Activated naive CD8-positive, alpha-beta T cell (primary cell): ENCODE data around the gene ADCY4.
A peak's percentile ranks its signal among the peaks of the same experiment; 100 is the strongest.

ENCODE experiments used
- H3K27ac Mint-ChIP-seq: one replicate; pipeline ENCODE4 v1.8.0; 2021; ENCODE audit warnings: mixed read lengths
- H3K27me3 Mint-ChIP-seq: one replicate; pipeline ENCODE4 v1.8.0; 2021; ENCODE audit warnings: mixed read lengths
- H3K36me3 Mint-ChIP-seq: one replicate; pipeline ENCODE4 v1.8.0; 2021; ENCODE audit warnings: mixed read lengths
- H3K4me1 Mint-ChIP-seq: one replicate; pipeline ENCODE4 v1.8.0; 2021; ENCODE audit warnings: low read depth, mixed read lengths
- H3K4me3 Mint-ChIP-seq: one replicate; pipeline ENCODE4 v1.8.0; 2021; ENCODE audit warnings: mild to moderate bottlenecking, mixed read lengths
- H3K9me3 Mint-ChIP-seq: one replicate; pipeline ENCODE4 v1.8.0; 2021; ENCODE audit warnings: low read depth, mixed read lengths

Gene ADCY4

DNA sequence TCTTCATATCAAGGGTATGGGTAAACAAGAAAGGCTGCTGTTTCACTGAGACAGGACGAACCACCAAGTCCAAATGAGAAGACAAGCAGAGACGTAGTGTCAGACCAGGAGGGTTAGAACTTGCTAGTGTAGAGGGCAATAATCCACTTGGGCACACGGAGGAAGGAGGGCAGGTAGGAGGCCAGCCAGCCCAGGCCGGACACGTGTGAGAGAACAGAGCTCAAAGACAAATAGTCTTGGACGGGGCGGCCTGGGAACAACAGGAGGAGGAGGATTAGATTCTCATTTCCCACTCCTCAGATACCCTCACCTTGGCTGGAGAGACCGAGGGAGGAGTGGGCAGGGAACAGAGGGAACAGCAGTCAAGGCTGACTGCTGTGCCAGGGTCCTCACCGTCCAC lies 44.1 kb downstream of the ADCY4 start:
- Mint-ChIP-seq H3K4me3 (no peak overlapping the region), H3K27ac (no peak overlapping the region), H3K27me3 (no peaks in the 10 kb centered on the region), H3K36me3 (peaks cover 21% of the 10 kb centered on the region), H3K9me3 (no peaks in the 10 kb centered on the region), H3K4me1 (peaks cover 17% of the 10 kb centered on the region)

DNA sequence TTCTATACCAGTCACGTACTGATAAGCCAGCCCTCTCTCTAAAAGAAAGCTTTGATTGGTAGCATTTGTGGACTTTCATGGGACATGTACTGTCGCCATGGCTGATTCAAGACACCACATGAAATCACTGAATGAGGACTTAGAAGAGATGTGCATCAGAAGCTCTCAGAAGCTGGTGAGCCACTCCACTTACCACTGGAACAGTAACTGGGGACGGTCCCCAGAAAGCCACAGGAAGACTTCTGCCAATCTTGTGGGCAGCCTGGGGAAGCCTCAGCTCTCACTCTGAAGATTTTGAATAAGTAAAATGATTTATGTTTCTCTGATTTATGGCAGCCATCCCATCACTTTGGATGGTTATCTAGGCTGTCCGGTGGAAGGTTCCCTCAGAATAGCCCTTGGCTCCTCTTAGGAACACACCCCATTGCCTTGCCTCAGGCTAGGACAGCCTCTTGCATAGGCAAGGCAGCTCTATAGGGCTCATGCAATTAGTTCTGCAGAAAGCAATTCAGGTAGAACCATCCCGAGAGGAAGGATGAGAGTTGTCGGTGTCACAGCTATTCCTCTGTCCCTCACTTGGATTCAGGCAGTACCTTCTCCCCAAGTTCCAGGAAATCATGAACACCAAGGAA lies 45.1 kb downstream of the ADCY4 start:
- Mint-ChIP-seq H3K27me3 (no peaks in the 10 kb centered on the region), H3K4me3 (peak overlapping the region; percentile 31), H3K4me1 (peaks cover 17% of the 10 kb centered on the region), H3K9me3 (no peaks in the 10 kb centered on the region), H3K36me3 (peaks cover 21% of the 10 kb centered on the region), H3K27ac (no peak overlapping the region)

DNA sequence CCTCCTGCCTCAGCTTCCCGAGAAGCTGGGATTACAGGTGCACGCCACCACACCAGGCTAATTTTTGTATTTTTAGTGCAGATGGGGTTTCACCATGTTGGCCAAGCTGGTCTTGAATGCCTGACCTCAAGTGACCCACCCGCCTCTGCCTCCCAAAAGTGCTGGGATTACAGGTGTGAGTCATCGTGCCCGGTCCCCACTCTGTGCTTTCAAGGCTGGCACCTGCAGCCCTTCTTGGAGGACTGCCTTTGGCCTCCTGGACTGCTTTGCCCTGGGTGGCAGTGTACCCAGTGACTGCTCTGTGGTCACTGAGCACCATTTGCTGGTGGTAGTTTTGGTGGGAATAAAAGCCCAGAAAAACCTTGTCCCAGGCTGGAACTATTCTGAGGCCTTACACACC lies 47.9 kb downstream of the ADCY4 start:
- Mint-ChIP-seq H3K4me3 (no peak overlapping the region), H3K9me3 (no peaks in the 10 kb centered on the region), H3K4me1 (peaks cover 17% of the 10 kb centered on the region), H3K27ac (no peak overlapping the region), H3K36me3 (peaks cover 15% of the 10 kb centered on the region), H3K27me3 (no peaks in the 10 kb centered on the region)

DNA sequence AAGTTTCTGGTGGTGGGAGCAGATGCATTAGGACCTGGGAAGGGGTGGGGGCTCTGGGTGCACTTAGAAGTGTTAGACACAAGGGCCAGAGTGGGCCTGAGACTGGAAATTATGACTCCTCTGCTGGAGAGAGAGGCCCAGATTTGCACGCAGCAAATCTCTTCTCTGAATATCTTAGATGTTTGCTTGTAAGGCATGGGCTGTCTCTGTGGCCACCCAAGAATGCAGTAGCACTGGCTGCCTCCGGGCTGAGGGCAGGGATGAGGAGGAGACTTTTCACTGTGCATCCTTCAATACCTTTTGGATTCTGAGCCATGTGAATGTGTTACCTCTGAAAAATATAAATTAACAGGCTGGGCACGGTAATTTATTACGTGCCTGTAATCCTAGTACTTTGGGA lies 49.5 kb downstream of the ADCY4 start:
- no peak overlapping the region for H3K27ac Mint-ChIP-seq
- no peaks in the 10 kb centered on the region for H3K27me3 Mint-ChIP-seq
- no peaks in the 10 kb centered on the region for H3K9me3 Mint-ChIP-seq
- H3K36me3 Mint-ChIP-seq = peaks cover 7% of the 10 kb centered on the region
- H3K4me3 Mint-ChIP-seq = no peak overlapping the region
- H3K4me1 Mint-ChIP-seq = peaks cover 15% of the 10 kb centered on the region

DNA sequence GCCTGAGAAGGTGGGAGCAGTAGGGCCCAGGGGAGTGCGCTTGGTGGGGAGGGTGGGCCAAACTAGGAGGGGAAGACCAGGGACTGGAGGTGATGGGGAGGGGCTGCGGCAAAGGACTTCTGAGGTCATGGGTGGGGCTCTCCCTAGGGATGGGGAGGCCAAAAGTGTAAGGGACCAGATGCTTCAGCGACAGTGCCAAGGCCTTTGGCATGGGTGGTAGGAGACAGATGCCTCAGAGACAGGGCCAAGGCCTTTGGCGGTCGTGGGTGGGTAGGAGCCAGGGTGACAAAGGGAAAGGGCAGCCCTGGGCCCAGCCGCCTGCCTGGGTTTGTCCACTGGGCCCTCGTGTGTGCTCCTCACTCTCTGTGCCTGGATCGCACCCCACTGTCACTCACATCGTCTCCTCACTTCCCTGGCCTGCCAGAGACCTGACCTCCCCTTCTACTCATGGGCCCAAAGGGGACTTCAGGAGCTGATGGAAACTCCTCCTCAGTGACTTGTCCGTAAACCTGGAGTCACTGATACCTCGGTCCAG lies 50.3 kb downstream of the ADCY4 start:
- Mint-ChIP-seq H3K4me3 (no peak overlapping the region), H3K4me1 (peaks cover 15% of the 10 kb centered on the region), H3K9me3 (no peaks in the 10 kb centered on the region), H3K27me3 (no peaks in the 10 kb centered on the region), H3K36me3 (peaks cover 6% of the 10 kb centered on the region), H3K27ac (no peak overlapping the region)

DNA sequence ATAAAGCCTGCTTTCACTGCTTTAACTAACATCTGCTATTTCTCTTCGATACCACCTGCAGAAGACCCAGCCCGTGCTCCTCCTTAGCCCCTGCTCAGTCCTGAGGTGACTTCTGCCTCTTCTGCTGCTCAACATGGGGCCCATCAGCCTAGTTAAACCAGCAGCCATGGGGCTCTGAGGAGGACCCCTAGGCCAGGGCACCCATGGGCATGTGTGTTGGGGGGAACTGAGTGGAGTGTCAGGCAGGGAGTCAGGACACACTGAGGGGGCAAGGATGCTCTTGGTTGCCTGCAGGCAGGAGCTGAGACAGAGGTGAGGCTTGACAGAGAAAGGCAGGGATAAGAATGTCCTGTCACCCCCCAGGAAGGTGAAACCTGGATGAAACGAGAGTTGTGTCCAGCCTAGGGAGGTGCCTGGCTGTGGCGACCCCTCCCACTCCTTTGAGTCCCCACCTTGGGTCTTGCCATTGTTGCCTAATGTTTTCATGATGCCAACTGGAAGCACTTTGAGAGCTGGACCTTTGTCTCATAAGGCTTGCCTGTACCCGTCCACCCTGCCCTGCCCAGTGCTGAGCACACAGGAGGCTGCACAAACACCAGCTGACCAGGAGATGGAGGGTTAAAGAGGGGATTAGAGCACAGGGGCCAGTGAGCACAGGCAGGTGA lies 50.9 kb downstream of the ADCY4 start:
- Mint-ChIP-seq H3K27me3 (no peaks in the 10 kb centered on the region), H3K4me1 (peaks cover 19% of the 10 kb centered on the region), H3K9me3 (no peaks in the 10 kb centered on the region), H3K36me3 (peaks cover 6% of the 10 kb centered on the region), H3K27ac (no peak overlapping the region), H3K4me3 (no peak overlapping the region)

DNA sequence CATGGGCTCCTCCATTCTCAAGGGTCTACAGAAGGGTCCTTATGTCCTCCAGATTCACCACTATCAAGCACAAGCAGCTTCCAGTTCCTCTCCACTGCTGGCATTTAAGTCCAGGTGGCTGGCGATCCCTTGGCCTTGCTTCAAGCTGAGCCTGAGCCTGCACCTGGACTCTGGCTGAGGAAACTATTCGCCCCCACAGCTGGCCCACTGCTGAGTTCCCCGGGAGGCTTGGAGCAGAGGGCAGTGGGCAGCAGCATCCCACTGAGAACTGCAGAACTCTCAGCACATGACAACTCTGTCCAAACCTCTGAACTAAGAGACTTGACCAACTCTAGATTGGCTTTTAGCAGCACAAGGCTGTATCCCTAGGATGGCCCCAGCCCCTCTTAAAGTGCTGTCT lies 52.1 kb downstream of the ADCY4 start:
- Mint-ChIP-seq H3K27ac (no peak overlapping the region), H3K36me3 (peaks cover 5% of the 10 kb centered on the region), H3K4me3 (no peak overlapping the region), H3K27me3 (no peaks in the 10 kb centered on the region), H3K9me3 (no peaks in the 10 kb centered on the region), H3K4me1 (peaks cover 26% of the 10 kb centered on the region)

DNA sequence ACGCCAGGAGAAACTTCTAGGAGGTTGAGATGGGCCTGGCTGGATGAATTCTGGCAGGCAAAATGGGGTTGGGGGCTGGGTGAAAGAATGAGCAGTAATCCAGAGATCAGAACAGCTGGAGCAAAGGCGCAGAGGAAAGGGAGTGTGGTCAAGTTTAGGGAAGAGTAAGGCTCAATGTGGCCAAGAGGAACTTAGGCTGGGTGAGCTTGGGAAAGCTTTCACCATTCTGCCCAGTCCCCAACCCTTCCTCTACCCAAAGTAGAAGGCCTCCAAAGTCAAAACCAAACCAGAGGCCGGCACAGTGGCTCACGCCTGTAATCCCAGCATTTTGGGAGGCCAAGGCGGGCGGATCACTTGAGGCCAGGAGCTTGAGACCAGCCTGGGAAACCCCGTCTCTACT lies 53.2 kb downstream of the ADCY4 start:
- H3K27ac Mint-ChIP-seq = no peak overlapping the region
- peaks cover 9% of the 10 kb centered on the region for H3K36me3 Mint-ChIP-seq
- H3K4me1 Mint-ChIP-seq = peaks cover 33% of the 10 kb centered on the region
- H3K27me3 Mint-ChIP-seq = no peaks in the 10 kb centered on the region
- no peaks in the 10 kb centered on the region for H3K9me3 Mint-ChIP-seq
- no peak overlapping the region for H3K4me3 Mint-ChIP-seq

DNA sequence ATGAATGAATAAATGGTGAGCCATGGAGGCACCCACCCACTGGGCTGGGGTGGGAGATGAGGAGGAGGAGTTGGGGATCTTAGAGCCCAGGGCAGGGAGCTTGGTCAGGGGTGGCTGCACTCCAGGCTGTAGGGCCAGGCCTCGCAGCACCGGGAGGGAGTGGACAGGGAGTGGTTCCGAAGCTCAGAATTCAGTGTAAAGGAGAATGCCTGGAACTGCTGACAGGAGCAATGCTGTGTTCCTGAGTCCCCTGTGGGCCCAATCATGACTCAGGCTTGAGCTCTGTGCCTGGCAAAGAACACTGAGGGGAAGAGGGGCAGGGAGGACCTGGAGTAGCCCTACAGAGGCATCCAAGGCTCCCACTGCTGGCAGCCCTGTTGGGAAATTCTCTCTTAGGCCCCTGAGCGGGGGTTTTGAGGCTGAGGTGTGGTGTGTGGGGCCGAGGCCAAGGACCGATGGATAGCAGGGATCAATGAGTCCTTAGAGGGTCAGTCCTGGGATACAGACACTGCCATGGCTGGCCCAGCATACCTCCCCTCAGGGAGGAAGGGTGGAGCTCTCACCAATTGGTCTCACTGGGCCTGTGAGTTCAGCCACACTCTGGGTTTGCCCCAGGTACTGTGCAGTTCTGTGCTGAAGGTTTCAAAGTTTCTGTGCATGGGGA lies 53.9 kb downstream of the ADCY4 start:
- Mint-ChIP-seq H3K4me1 (peaks cover 34% of the 10 kb centered on the region), H3K36me3 (peaks cover 9% of the 10 kb centered on the region), H3K27me3 (no peaks in the 10 kb centered on the region), H3K27ac (no peak overlapping the region), H3K4me3 (no peak overlapping the region), H3K9me3 (no peaks in the 10 kb centered on the region)

DNA sequence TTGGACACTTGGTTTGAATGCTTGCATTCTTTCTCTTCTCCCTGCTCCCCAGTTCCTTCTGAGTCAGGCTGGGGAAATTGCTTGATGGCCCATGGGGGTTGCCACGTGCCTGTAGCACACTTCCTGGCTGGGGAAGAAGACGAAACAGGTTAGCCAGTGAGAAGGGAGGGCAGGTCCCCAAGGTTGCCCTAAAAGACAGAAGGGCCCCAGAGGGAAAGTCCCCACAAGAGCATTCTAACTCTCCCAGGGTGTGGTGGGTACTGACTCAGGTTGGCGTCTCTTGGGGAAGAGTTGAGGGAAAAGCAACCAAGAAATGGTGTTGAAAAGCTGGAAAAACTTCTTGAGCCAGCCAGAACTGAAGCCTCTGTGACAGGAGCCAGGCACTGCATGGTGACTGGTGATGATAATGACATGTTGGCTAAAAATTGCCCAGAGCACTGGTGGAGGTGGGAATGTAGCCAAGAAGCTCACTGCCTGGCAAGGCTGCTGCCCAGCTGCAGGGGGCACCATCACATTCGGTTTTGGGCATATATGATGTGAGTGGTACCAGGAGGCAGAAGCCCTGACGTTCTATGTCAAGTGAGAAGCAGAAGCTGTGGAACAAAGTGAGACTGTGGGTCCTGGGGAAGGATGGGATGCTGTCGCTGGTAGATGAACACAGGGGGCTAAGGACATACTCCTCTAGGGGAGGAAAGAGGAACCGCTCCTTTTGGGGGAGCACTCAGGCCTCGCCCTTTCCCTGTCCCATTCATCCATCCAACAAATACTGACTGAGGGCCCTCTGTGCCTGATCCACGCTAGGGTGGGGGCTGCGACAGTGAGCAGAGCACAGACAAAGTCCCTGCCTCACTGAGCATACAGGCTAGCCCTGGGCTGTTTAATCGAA lies 55.3 kb downstream of the ADCY4 start:
- Mint-ChIP-seq H3K4me3 (peak overlapping the region; percentile 49), H3K27ac (peak overlapping the region; percentile 89), H3K4me1 (peaks cover 38% of the 10 kb centered on the region), H3K27me3 (no peaks in the 10 kb centered on the region), H3K9me3 (no peaks in the 10 kb centered on the region), H3K36me3 (peaks cover 9% of the 10 kb centered on the region)

DNA sequence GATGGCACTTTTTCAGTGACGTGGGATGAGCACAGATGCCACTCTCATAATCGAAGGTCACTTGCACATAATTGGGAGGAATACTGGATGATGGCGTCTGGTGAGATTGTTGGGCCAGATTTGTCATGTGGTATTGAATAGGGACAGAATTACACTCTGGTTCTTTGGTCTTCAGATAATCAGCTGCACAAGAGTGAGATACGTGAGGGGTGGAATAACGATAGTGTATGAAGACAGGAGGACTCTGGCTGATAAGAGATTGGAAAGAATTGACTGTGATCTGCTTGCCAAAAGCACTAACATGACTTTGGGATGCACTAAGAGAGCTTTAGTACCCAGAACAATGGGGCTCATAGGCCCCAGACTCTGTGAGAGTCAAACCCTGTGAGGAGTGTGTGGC lies 56.4 kb downstream of the ADCY4 start:
- H3K9me3 Mint-ChIP-seq = no peaks in the 10 kb centered on the region
- H3K4me1 Mint-ChIP-seq = peaks cover 47% of the 10 kb centered on the region
- peak overlapping the region; percentile 89 for H3K27ac Mint-ChIP-seq
- peak overlapping the region; percentile 42 for H3K4me3 Mint-ChIP-seq
- peaks cover 9% of the 10 kb centered on the region for H3K36me3 Mint-ChIP-seq
- H3K27me3 Mint-ChIP-seq = no peaks in the 10 kb centered on the region

DNA sequence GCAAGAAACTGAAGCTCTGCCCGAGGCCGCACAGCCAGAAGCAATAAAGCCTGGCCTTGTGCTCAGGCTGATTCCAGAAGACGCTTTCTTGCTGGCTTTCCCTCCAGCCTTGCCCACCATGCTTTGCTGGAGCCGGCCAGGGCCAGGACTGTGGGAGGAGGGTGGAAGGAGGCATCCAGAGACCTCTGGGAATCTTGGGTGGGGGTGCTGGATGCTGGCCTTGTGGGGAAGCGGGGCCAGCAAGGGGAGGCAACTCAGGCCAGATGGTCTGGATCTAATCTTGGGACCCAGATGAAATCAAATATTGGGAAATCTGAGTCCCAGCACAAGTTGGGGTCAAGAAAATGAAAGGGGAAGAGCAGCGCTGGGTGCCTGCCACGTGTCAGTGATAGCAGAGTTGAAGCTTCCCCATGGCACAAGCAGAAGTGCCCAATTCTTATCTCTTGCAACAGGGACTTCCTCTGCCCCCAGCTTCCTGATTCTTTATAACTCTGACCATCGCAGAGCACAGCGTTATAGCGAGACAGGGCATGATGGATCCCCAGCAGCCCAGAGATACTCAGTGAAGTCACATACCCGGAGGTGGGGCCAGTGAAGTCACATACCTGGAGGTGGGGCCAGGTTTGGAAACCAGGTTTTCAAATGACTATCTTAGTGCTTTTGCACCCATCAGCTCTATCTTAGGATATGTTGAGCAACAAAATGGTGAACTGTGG lies 57.1 kb downstream of the ADCY4 start:
- Mint-ChIP-seq H3K27me3 (no peaks in the 10 kb centered on the region), H3K9me3 (no peaks in the 10 kb centered on the region), H3K4me1 (peaks cover 51% of the 10 kb centered on the region), H3K4me3 (no peak overlapping the region), H3K36me3 (peaks cover 10% of the 10 kb centered on the region), H3K27ac (no peak overlapping the region)

DNA sequence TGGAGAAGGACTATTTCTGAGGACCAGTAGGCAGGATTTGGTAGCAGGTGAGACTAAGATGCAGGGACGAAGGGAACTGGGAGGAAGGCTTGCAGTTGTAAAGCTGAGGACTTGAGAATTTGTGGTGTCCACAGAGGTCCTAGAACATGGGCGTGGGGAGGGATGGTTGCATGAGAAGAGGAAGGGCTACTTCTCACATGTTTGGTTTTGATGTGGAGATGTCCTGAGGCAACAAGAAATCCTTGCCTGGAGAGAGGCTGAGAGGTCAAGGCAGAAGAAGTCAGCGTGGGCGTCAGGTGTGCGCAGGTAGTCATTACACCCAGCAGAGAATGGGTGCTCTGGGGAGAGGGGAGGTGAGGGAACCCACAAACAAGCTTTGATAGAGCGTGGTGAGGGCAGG lies 57.8 kb downstream of the ADCY4 start:
- Mint-ChIP-seq H3K36me3 (peaks cover 10% of the 10 kb centered on the region), H3K4me1 (peaks cover 58% of the 10 kb centered on the region), H3K27me3 (no peaks in the 10 kb centered on the region), H3K9me3 (no peaks in the 10 kb centered on the region), H3K27ac (peak overlapping the region; percentile 70), H3K4me3 (no peak overlapping the region)

DNA sequence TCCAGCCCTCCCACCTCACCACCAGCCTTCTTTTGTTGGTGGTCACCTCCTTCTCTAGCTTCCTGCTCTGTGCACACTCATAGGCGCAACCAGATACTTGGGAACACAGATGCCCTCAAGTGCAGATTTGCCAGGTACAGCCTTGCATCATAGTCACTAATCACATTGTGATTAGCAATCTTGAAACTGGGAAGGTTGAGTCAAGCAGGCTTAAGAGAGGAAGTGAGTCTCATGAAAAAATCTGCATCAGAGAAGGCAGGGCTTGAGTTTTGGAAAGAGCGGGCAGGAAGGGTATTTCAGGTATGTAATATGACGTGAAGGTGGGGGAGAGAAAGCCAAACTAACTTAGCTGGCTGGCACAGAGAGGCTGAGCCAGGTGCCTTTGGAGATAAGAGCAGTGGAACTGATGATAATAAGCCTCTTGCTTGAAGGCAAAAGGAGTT lies 60.7 kb downstream of the ADCY4 start:
- Mint-ChIP-seq H3K4me1 (peaks cover 53% of the 10 kb centered on the region), H3K36me3 (peaks cover 10% of the 10 kb centered on the region), H3K4me3 (peak overlapping the region; percentile 43)

More for the DNA sequence above, 60.7 kb downstream of the ADCY4 start:
- no peaks in the 10 kb centered on the region for H3K9me3 Mint-ChIP-seq
- H3K27me3 Mint-ChIP-seq = no peaks in the 10 kb centered on the region
- peak overlapping the region; percentile 80 for H3K27ac Mint-ChIP-seq
